Measurements from ENCODE around the gene TMEM63C.

Gene TMEM63C

GRCh38 chr14:77284066-77284465 is 102.5 kb downstream of the TMEM63C start:
- DNase-seq = no peak

- peak; percentile 50 to 84 for DNase-seq
Measured at GRCh38 chr14:77284466-77284865, 102.9 kb downstream of the TMEM63C start.

GRCh38 chr14:77286576-77286975 is 105.0 kb downstream of the TMEM63C start:
- DNase-seq = no peak

- no peak for DNase-seq
Measured at GRCh38 chr14:77290705-77291104, 109.1 kb downstream of the TMEM63C start.

GRCh38 chr14:77296155-77296554 is 114.6 kb downstream of the TMEM63C start:
- no peak for DNase-seq

GRCh38 chr14:77296906-77297305 is 115.3 kb downstream of the TMEM63C start:
- no peak for DNase-seq

- DNase-seq = no peak
Measured at GRCh38 chr14:77299771-77300170, 118.2 kb downstream of the TMEM63C start.

GRCh38 chr14:77301103-77301502 is 119.5 kb downstream of the TMEM63C start:
- no peak for DNase-seq

- no peak for DNase-seq
Measured at GRCh38 chr14:77302926-77303325, 121.3 kb downstream of the TMEM63C start.

- DNase-seq = no peak
Measured at GRCh38 chr14:77303417-77304156, 122.0 kb downstream of the TMEM63C start.

GRCh38 chr14:77305696-77306095 is 124.1 kb downstream of the TMEM63C start:
- no peak for DNase-seq

GRCh38 chr14:77306416-77306815 is 124.8 kb downstream of the TMEM63C start:
- DNase-seq = no peak

GRCh38 chr14:77306851-77307496 is 125.4 kb downstream of the TMEM63C start:
- DNase-seq = no peak
